GM18511 (cell line): ENCODE measurements around the gene DDX50.
A peak's percentile ranks its signal among the peaks of the same experiment; 100 is the strongest.
"Not testable (repeated sequence)": the region's sequence is repeated elsewhere in the genome, so short reads cannot be mapped to it uniquely, and the experiment has no call there.

Source experiments
- ATAC-seq: cut with Tn5 transposase; IDR thresholded peaks from one replicate; pipeline ENCODE4 v1.9.1; 2021; ENCODE audit warnings: mild to moderate bottlenecking, moderate library complexity; ENCODE audit not compliant: unreplicated experiment

DDX50 gene

GRCh38 chr10:68900427-68901104 is 549 bp upstream of the DDX50 start:
- peak; percentile 51 for ATAC-seq

GRCh38 chr10:68902382-68902781 is 1.3 kb downstream of the DDX50 start:
- ATAC-seq: no peak

DNA sequence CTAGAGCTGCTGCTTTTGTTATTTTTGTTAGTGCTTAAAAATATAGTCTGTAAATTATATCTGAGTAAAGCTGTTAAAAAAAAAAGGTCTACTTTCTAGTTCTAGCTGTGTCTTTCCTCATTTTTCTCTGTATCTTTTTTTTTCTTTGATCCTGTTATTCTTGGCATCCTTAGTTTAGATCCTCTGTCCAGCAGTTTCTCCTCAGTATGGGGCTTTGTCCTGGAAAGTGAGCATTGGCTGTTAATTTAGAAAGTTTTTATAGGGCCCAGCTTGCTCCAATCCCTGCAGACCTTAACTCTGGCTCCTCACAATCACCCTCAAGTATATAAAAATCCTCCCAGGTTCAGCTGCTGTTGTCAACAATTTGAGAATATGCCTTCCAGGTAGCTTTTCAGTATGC is 23.5 kb downstream of the DDX50 start:
- no peak for ATAC-seq

GRCh38 chr10:68925489-68925888 is 24.4 kb downstream of the DDX50 start:
- ATAC-seq: no peak

- not testable (repeated sequence) for ATAC-seq
These were observed 28.0 kb downstream of the DDX50 start for GRCh38 chr10:68929157-68929556.

DNA sequence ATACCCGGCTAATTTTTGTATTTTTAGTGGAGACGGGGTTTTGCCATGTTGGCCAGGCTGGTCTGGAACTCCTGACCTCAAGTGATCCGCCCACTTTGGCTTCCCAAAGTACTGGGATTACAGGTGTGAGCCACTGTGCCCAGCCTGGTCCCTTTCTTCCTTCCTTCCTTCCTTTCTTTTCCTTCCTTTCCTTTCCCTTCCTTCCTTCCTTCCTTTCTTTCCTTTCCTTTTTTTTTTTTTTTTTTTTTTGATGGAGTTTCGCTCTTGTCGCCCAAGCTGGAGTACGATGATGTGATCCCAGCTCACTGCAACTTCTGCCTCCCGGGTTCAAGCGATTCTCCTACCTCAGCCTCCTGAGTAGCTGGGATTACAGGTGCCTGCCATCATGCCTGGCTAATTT is 28.8 kb downstream of the DDX50 start:
- not testable (repeated sequence) for ATAC-seq

DNA sequence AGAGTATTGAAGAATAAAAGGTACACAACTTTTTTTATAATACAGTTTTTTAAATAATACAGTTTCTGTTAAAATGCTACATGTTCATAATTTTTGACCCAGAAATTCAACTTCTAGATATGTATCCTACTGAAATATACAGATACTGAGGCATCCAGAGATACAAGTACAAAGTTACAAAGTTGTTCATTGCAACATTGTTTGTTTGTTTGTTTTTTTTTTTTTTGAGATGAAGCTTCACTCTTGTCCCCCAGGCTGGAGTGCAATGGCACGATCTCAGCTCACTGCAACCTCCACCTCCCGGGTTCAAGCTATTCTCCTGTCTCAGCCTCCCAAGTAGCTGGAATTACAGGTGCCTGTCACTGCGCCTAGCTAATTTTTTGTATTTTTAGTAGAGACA is 31.7 kb downstream of the DDX50 start:
- not testable (repeated sequence) for ATAC-seq

- no peak for ATAC-seq
These were observed 33.9 kb downstream of the DDX50 start for GRCh38 chr10:68934994-68935393.

GRCh38 chr10:68938117-68938516 is 37.0 kb downstream of the DDX50 start:
- no peak for ATAC-seq

DNA sequence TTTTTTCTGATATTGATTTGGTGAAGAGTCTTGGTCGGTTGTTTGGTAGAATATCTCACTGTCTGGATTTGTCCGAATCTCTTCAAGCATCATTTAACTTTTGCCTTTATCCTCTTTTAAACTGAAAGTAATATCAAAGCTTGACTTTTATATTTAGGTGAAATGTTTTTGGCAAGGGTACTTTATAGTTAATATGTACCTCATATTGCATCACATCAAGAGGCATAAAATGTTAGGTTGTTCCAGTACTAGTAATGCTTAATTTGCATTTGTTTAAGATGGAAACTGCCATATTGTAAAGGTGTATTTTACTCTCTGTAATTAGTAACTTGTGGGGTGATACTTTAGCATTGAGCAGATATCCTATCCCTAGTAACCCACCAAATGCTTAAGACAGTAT is 37.8 kb downstream of the DDX50 start:
- no peak for ATAC-seq

GRCh38 chr10:68940917-68941316 is 39.8 kb downstream of the DDX50 start:
- not testable (repeated sequence) for ATAC-seq

DNA sequence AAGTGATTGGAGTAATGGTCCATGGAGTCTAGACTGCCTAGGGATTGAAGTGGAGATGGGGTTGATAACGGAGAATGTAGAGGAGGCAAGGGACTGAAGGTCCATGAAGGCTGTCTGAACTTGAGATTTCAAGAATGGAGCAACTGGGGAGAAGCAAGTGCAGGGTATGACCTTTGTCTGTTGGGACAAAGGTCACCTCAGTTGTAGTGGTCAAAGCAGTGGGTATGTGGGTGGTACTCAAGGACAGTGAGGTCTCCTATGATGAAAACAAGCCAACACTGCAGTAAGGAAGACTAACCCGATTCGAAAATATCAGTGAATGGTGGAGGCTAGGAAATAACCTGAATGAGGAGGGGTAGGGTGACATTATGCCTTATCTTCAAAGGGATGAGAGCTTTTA is 49.5 kb downstream of the DDX50 start:
- ATAC-seq: no peak

GRCh38 chr10:68954904-68955303 is 53.8 kb downstream of the DDX50 start:
- ATAC-seq: no peak

DNA sequence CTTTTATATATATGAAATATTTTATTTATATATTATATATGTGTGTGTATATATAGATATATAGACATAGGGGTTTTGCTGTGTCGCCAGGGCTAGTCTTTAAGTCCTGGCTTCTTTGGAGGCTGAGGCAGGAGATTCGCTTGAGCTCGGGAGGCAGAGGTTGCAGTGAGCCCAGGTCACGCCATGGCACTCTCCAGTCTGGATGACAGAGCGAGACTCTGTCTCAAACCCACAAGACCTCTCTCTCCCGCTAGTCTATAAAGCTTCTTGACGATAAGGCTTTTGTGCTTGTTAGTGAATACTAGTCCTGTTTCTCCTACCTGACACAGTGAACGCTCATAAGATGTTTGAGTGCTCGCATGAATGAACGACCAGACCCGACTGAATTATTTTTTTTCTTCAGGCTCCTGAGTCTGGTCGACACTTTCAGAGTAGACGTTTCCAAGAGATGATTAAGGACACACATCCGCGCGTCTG is 54.3 kb downstream of the DDX50 start:
- peak; percentile 13 for ATAC-seq

DNA sequence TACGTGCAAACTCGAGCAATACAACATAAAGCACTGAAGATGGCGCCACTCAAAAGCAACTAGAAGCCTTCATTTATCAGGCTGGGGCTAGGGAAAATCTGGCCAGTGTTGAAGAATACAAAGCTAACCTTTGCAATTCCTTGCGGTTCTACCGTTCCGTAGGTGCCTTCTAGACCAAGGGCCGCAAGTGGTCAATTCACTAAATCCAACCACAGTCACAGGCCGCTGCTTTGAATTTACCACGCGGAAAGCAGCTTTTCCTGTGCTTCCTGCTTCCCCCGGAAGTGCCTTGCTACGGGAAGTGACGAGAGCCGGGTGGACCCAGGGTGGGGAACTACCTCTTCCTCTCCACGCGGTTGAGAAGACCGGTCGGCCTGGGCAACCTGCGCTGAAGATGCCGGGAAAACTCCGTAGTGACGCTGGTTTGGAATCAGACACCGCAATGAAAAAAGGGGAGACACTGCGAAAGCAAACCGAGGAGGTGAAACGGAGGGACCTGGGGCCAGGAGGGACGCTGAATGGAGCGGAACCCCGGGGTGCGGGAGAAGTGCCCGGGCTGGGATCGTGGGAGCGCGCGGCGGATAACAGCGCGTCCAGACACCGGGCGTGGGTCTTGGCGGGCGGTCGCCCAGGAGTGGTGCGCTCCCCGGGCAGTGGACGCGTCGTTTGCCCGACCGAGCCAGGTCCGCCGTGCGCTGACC is 54.9 kb downstream of the DDX50 start, which contains the start of gene DDX21:
TSS of gene DDX21 (plus strand) at position 339 of the 701 bp plus-strand sequence. CDS start at position 395, 56 bp downstream.
- ATAC-seq: peak; percentile 90

DNA sequence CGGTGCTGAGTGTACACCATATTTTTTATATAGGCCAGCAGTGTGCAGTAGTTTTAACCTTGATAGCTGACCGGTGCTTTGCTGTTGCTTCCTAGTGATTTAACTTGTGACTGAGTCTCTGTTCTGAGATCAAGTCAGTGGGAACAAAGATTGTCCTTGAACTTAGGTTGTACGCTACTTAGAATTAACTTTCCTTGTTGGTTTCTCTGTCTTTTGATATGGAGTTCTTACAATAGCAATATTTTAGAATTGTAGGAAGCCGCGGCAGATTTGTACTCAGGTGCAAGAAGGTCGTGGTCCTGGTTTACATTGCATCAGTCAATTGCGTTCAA is 56.1 kb downstream of the DDX50 start:
- no peak for ATAC-seq

- ATAC-seq: no peak
These were observed 56.5 kb downstream of the DDX50 start for GRCh38 chr10:68957654-68958053.

- no peak for ATAC-seq
These were observed 58.8 kb downstream of the DDX50 start for GRCh38 chr10:68959695-68960527.

- ATAC-seq: no peak
These were observed 62.0 kb downstream of the DDX50 start for GRCh38 chr10:68963151-68963550.

GRCh38 chr10:68973975-68974374 is 72.9 kb downstream of the DDX50 start:
- ATAC-seq: no peak

DNA sequence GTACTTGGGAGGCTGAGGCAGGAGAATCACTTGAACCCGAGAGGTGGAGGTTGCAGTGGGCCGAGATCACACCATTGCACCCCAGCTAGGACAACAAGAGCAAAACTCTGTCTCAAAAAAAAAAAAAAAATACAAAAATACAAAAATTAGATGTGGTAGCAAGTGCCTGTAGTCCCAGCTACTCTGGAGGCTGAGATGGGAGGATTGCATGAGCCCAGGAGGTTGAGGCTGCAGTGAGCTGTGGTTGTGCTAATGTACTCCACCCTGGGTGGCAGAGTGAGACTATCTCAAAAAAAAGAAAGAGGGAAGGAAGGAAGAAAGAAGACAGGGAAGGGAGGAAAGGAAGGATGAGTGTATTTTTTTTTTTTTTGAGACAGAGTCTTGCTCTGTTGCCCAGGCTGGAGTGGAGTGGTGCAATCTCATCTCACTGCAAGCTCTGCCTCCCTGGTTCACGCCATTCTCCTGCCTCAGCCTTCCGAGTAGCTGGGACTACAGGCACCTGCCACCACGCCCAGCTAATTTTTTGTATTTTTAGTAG is 74.9 kb downstream of the DDX50 start:
- ATAC-seq: not testable (repeated sequence)
